NCI-H146 treated with DMSO at 0.1 percent for 48 hours (cell line): ENCODE results near the gene UBE2R2.
"Not testable (repeated sequence)": the region's sequence is repeated elsewhere in the genome, so short reads cannot be mapped to it uniquely, and the experiment has no call there.

Experiments used
- DNase-seq: peaks from one replicate; lab custom pipeline; 2025; ENCODE audit not compliant: unreplicated experiment; lab: John Stamatoyannopoulos, UW

Gene UBE2R2

DNA sequence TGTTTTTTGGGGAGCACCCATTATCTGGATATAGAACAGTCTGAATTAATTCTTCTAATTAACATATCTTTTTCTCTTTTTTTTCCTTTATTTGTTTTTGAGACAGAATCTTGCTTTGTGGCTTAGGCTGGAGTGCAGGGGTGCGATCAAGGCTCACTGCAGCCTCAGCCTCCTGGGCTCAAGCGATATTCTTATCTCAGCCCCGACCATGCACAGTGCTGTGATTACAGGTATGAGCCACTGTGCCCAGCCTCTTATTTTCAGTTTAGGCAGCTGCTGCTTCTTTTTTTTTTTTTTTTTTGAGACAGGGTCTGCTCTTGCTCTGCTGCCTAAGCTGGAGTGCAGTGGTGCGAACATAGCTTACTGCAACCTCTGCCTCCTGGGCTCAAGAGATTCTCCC is 20.2 kb downstream of the UBE2R2 start:
- DNase-seq: no peak

DNA sequence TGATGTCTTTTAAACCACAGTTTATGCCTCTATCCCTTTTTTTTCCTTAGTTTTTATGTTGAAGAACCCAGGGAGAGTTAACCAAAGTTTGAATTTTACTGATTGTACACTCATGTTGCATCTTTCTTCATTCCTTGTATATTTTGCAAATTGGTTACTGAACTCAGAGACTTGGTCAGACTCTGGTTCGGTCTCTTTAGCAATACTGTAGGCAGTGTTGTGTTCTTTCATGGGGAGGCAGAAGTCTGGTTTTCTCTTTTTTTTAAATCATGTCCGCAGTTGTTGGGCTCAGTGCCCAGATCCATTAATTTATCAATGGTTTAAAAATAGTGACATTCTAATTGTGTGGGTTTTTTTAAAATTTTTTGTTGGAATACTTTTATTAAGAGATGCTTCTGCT is 23.4 kb downstream of the UBE2R2 start:
- DNase-seq: no peak

DNA sequence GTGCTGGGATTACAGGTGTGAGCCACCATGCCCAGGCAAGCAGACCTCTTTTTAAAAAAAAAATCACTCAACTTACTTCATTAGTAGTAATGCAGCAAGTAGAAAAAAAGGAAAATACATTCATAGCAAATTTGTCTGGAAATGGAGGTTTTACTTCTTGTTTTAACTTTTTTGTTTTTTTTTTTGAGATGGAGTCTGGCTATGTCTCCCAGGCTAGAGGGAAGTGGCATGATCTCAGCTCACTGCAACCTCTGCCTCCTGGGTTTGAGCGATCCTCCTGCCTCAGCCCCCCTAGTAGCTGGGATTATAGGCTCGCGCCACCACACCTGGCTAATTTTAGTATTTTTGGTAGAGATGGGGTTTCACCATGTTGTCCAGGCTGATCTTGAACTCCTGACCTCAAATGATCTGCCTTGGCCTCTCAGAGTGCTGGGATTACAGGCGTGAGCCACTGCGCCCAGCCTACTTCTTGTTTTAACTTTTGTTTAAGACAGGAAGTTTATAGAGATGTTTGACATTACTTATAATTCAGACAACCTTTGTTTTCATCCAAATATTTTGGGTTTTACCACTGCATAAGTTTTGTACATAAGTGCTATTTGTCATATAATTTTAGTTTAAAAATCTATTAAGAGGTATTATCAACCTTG is 26.5 kb downstream of the UBE2R2 start:
- DNase-seq: no peak

- DNase-seq: no peak
These were observed 29.3 kb downstream of the UBE2R2 start for GRCh38 chr9:33846231-33846630.

DNA sequence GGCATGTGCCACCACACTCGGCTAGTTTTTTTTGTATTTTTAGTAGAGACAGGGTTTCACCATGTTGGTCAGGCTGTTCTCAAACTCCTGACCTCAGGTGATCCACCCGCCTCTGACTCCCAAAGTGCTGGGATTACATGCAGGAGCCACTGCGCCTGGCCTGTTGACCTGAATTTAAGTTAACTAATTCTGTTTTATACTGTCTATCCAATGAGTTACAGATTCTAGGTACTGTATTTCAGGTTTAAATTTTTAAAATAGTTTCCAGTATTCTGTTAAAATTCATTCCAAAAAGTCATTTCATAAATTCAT is 30.9 kb downstream of the UBE2R2 start:
- DNase-seq: not testable (repeated sequence)

GRCh38 chr9:33850267-33850629 is 33.3 kb downstream of the UBE2R2 start:
- DNase-seq: no peak

DNA sequence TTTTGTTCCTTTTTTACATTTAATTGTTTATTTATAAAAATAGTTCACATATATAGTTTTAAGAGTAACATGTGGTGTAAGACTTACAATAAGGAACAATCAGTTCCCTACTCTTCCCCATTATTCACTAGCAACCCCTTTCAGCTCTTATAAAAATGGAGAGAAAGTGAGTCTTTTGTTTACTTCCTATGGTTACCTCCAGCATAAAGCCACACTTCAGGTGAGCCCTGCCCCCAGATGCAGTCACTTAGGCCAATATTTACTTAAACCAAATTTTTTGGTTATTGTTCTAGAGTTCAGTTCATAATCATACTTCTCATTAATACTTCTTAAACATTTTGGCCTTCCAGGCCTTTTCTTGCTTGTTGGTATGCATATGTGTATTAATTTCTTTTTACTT is 33.7 kb downstream of the UBE2R2 start:
- no peak for DNase-seq

DNA sequence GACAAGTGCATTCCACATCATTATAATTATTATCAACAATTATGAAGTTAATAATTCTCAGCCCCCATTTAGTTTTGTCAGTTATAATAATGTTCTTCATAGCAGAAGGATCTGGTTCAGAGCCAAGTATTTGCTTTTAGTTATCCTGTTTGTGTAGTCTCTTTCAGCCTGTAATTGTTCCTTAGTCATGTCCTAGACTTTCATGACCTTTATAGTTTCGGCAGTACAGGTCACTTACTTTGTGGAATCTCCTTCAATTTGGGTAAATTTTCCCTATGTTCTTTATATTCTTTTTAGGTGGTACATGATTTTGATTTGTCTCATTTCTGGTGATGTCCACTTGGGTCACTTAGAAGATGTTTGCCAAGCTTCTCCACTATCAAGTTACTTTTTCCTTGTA is 34.3 kb downstream of the UBE2R2 start:
- no peak for DNase-seq

DNA sequence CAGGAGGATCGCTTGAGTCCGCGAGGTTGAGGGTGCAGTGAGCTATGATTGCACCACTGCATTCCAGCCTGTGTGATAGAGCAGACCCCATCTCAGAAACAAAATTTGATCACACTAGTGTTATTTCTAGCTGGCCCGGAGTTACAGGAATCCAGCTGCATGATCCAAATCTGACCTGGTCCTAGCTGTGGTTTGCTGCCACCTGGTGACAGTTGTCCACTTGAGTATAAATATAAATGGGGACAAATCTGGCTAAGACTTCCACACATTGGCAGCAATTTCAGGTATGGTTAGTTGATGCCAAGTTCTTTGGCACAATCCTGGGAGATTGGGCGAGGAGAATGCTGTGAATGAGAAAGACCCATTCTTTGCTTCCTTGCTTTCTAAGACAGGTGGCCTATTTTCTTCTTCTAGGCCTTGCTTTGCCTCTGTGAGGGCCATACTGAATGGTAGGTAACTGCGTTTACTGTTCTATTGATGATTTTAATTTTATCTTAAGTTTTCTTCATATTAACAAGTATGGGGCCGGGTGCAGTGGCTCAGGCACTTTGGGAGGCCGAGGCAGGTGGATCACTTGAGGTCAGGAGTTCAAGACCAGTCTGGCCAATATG is 35.4 kb downstream of the UBE2R2 start:
- no peak for DNase-seq

DNA sequence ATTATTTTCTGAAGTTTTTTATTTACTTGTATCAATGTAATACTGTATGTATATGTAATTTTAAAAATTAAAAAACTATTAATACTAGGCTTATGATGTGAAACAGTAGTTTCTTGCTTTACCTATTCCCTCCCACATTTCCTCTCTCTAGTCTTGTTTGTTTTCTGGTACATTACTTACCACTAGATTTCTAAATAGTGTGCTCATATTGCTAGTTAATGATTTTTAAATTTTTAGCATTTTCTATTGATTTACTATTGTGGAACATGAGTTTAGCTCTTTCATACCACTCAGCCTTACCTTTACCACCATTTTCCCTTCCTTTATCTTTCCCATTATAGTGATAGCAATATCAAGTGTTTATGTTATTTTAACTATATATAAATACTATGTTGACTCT is 39.3 kb downstream of the UBE2R2 start:
- no peak for DNase-seq

DNA sequence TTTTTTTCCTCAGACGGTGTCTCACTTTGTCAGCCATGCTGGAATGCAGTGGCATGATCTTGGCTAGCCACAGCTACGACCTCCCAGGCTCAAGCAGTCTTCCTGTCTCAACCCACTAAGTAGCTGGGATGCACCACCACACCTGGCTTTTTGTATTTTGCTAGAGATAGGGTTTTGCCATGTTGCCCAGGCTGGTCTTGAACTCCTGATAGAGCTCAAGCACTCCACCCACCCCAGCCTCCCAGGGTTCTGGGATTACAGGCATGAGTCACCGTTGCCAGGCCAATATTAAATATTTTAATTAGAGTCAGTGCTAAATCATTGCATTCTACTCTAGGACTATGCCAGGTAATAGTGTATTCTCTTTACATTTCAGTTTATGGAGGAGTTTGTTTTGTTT is 41.5 kb downstream of the UBE2R2 start:
- no peak for DNase-seq

DNA sequence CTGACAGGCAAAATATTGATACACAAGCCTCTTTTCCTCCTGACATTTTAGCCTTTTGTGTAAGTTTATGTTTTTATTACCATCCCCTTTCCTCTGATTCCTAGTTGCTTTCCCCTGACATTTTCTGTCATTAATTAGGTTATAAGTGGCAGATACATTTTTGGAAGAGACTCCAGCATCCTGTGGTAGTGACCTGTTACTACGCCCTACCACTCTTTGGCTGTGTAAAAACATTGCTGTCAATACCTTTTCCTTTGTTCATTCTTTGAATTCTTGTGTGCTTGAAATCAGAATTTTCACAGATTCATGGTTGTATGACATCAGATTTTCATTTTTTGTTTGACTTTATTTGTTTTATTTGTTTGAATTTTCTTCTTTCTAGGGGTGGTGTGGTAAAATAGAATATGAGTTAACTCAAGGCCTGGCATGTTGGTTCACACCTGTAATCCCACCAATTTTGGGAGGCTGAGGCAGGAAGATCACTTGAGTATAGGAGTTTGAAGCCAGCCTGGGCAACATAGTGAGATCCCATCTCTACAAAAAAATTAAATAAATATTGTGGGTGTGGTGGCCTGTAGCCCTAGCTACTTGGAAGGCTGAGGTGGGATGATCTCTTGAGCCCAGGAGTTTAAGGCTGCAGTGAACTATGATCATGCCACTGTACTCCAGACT is 43.4 kb downstream of the UBE2R2 start:
- no peak for DNase-seq

DNA sequence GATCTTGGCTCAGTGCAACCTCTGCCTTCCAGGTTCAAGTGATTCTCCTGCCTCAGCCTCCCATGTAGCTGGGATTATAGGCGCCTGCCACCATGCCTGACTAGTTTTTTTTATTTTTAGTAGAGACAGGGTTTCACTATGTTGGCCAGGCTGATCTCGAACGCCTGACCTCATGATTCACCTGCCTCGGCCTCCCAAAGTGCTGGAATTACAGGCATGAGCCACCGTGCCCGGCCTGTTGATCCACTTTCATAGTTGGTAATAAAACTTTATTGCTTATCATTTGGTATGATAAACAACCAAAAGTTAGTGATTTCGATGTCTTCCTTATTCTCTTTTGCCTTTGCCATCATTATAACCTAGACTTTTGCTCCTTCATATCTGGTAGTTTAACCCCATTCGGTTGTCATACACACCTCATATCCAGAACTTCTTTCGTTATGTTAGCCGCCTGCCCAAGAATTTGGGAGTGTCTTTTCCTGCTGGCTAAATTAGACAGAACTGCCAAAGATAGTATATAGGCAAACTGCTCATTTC is 45.0 kb downstream of the UBE2R2 start:
- no peak for DNase-seq

DNA sequence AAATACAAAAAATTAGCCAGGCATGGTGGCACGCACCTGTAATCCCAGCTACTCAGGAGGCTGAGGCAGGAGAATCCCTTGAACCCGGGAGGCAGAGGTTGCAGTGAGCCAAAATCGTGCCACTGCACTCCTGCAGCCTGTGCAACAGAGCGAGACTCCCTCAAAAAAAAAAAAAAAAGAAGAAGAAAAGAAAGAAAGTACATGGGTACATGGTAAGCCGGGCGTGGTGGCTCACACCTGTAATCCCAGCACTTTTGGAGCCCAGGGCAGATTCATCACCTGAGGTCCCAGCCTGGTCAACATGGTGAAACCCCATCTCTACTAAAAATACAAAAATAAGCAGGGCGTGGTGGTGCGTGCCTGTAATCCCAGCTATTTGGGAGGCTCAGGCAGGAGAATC is 46.1 kb downstream of the UBE2R2 start:
- not testable (repeated sequence) for DNase-seq

DNA sequence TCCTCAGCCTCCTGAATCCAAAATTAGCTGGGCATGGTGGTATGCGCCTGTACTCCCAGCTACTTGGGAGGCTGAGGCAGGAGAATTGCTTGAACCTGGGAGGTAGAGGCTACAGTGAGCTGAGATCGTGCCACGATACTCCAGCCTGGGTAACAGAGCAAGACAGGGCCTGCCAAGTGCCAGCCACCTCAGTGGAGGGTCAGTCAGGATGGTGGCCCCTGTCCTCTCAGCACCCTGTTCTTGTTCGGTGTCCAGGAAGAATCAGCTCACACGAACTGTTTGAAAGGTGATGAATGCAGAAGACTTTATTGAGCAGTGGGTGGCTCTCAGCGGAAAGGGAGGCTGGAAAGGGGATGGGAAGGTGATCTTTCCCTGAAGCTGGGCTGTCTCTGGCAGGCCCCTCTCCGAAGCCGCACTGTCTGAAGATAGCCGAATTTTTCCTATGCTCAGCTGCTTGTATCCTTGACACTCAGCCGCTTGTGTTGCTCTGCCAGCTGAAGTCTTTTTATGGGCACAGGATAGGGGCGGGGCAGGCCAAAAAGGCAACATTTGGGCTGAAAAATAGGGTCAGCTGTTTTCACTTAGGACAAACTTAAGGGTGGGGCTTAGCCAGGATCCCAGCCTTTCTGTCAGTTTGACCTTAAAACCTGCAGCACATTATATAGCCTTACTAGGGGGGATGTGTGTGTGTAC is 50.9 kb downstream of the UBE2R2 start:
- no peak for DNase-seq

DNA sequence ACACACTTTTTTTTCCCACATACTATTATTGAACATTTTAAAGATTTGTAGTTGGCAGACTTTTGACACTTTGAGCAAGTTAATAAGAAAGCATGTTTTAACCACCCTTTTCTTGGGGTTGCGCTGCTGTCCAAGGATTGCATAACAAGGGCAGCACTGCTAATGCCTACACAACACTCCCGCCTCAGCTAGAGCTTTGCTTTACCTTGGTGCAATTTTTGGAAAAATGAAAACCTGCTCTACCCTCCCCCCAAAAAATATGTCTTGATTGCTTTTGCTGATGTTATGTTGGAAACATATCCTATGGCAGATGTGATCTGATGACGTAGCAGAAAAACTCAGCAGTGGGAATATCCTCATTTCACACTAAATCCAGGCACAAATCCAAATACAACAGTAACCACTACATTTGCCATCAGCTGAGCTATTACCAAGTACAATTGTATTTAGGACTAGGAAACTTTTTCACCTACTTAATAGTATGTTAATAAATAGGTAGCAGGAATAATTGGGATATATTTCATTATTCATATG is 51.5 kb downstream of the UBE2R2 start:
- DNase-seq: no peak

GRCh38 chr9:33869243-33869642 is 52.3 kb downstream of the UBE2R2 start:
- DNase-seq: not testable (repeated sequence)

DNA sequence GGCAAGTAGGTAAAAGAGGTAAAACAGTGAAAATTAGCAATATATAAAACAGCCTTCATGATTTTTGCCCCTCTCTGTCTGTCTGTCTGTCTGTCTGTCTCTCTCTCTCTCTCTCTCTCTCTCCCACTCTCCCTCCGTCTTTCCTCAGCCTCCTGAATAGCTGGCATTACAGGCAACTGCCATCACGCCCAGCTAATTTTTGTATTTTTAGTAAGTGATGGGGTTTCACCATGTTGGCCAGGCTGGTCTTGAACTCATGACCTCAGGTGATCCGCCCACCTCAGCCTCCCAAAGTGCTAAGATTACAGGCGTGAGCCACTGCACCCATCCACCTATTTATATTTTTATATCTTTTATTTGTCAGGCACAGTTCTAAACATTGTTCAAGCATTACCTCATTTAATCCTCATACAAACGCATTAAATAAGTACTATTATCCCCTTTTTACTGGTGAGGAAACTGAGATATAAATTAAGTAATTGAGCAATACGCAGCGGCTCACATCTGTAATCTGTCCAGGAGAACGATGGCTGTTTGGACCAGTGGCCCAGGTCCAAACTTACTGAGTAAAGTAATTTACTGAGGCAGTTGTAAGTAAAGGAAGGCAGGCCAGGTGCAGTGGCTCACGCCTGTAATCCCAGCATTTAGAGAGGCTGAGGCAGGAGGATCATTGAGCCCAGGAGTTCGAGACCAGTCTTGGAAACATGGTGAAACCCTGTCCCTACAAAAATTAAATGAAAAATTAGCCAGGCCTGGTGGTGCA is 60.9 kb downstream of the UBE2R2 start:
- no peak for DNase-seq

- no peak for DNase-seq
These were observed 61.9 kb downstream of the UBE2R2 start for GRCh38 chr9:33878691-33879366.
